K562 (cell line): ENCODE data around the gene DEGS1. TPM values are rescaled to one million over a fixed set of nuclear protein-coding genes. Genes with fewer than 3 reads are reported as not detected.

ENCODE experiments used
- ATAC-seq: fragments of 200-7000 bp; cut with Tn5 transposase; 3 replicates; pipeline ENCODE4 v1.9.1; 2020; ENCODE audit warnings: moderate library complexity
- BruUV-seq: library from RNA; stranded (reverse); fragments of 400-500 nt; replicated peaks from 2 replicates; lab custom pipeline; 2021; lab: Mats Ljungman, UMichigan
- CTCF ChIA-PET: fragments of 300-600 bp; formaldehyde crosslinking; extraction: SDS; loops from one replicate; lab custom pipeline; 2021; ENCODE audit warnings: low intra/inter-chr PET ratio; lab: Yijun Ruan, JAX
- POLR2A ChIA-PET: fragments of 300-600, 350-650 bp; sonication (Branson Sonifier 250); formaldehyde crosslinking; extraction: SDS; loops from one replicate; lab custom pipeline; 2021; ENCODE audit warnings: antibody characterized with exemption, inconsistent platforms; lab: Yijun Ruan, JAX
- DNase-seq, 4 experiments: peaks; one replicate each; pipeline versions ENCODE4 v3.0.0 to v3.0.0-alpha.2; 2011 to 2018; ENCODE audit warnings: low spot score in 3 of 4, mixed read lengths in 3 of 4; ENCODE audit errors: extremely low read depth in 1 of 4
- FAIRE-seq: peaks from 2 replicates; lab custom pipeline; 2011; peaks lifted over from hg19 to GRCh38; lab: Jason Lieb, UNC
- H2AFZ ChIP-seq: 2 replicates; pipeline ENCODE4 v1.6.0; 2011; ENCODE audit warnings: low read depth, low read length, control low read depth, inconsistent platforms
- H3K27ac ChIP-seq: fragments of 200-600 bp; 3 replicates; pipeline ENCODE4 v1.8.0; 2011; ENCODE audit warnings: low read depth, mild to moderate bottlenecking, control low read depth, inconsistent platforms, low read length, moderate library complexity, mixed read lengths; ENCODE audit errors: extremely low read depth
- H3K27me3 ChIP-seq, 2 experiments: fragments of 300-600 bp in 1 of 2; 2 replicates in 1 of 2; 3 replicates in 1 of 2; pipeline versions ENCODE4 v1.6.0 to v1.8.0; 2011; ENCODE audit warnings: inconsistent platforms in 2 of 2, low read length in 2 of 2, mild to moderate bottlenecking in 1 of 2, mixed read lengths in 1 of 2, moderate library complexity in 1 of 2; ENCODE audit not compliant: control insufficient read depth in 2 of 2, insufficient read depth in 2 of 2
- H3K36me3 ChIP-seq: fragments of 300-600 bp; 3 replicates; pipeline ENCODE4 v1.8.0; 2011; ENCODE audit warnings: mild to moderate bottlenecking, low read length, inconsistent platforms; ENCODE audit not compliant: control insufficient read depth, insufficient read depth
- H3K4me1 ChIP-seq, 2 experiments: fragments of 200-600 bp in 1 of 2; replicated peaks in 1 of 2; 2 replicates in 1 of 2; 3 replicates in 1 of 2; pipeline versions ENCODE4 v1.5.1 to v1.8.0; 2011; ENCODE audit warnings: inconsistent platforms in 2 of 2, low read length in 2 of 2, mild to moderate bottlenecking in 1 of 2, mixed read lengths in 1 of 2, moderate library complexity in 1 of 2; ENCODE audit not compliant: control insufficient read depth in 2 of 2, insufficient read depth in 2 of 2
- H3K4me2 ChIP-seq: 2 replicates; pipeline ENCODE4 v1.6.1; 2011; ENCODE audit warnings: low read length, control low read depth, inconsistent platforms, mixed read lengths; ENCODE audit not compliant: insufficient read depth
- H3K4me3 ChIP-seq: fragments of 200-600 bp; sonication (generic), shearing (Covaris generic); 2 replicates; pipeline ENCODE4 v1.5.1; 2016; ENCODE audit warnings: control low read depth, inconsistent platforms
- H3K79me2 ChIP-seq: fragments of 200-600 bp; 3 replicates; pipeline ENCODE4 v1.8.0; 2011; ENCODE audit warnings: low read length, inconsistent platforms; ENCODE audit not compliant: control insufficient read depth, insufficient read depth
- H3K9ac ChIP-seq, 2 experiments: 2 replicates each; pipeline versions ENCODE4 v1.6.0 to v1.6.1; 2011; ENCODE audit warnings: low read depth in 2 of 2, low read length in 2 of 2, control low read depth in 1 of 2, inconsistent platforms in 1 of 2, mild to moderate bottlenecking in 1 of 2, mixed read lengths in 1 of 2; ENCODE audit not compliant: insufficient read depth in 1 of 2
- H3K9me1 ChIP-seq: one replicate; pipeline ENCODE4 v1.6.0; 2011; ENCODE audit warnings: inconsistent platforms, mild to moderate bottlenecking, low read length, moderate library complexity; ENCODE audit not compliant: control insufficient read depth, insufficient read depth
- H3K9me3 ChIP-seq: replicated peaks from 2 replicates; pipeline ENCODE4 v1.5.1; 2011; ENCODE audit warnings: low read depth, low read length, inconsistent platforms; ENCODE audit not compliant: control insufficient read depth, insufficient read depth
- H4K20me1 ChIP-seq: replicated peaks from 2 replicates; pipeline ENCODE4 v1.6.1; 2011; ENCODE audit warnings: low read length, inconsistent platforms, mixed read lengths; ENCODE audit not compliant: control insufficient read depth, insufficient read depth
- ARNT ChIP-seq, 2 experiments: fragments of 450-650 bp; IDR thresholded peaks; 2 replicates each; pipeline ENCODE4 v1.6.1; 2016; ENCODE audit warnings: mild to moderate bottlenecking in 1 of 2
- BACH1 ChIP-seq: fragments of 200-800 bp; sonication (Bioruptor generic); IDR thresholded peaks from 2 replicates; pipeline ENCODE4 v1.6.1; 2016; ENCODE audit warnings: missing genetic modification characterization, missing compliant biosample characterization
- BHLHE40 ChIP-seq: IDR thresholded peaks from 2 replicates; pipeline ENCODE4 v1.6.1; 2011; ENCODE audit warnings: low read length, improper control_type of control experiment
- ERF ChIP-seq: fragments of 450-650 bp; formaldehyde crosslinking; IDR thresholded peaks from 2 replicates; pipeline ENCODE4 v1.4.0; 2020; ENCODE audit warnings: mild to moderate bottlenecking, mixed read lengths
- GTF2F1 ChIP-seq: IDR thresholded peaks from 2 replicates; pipeline ENCODE4 v1.6.1; 2011; ENCODE audit warnings: low read depth, low read length, improper control_type of control experiment
- HDAC3 ChIP-seq: fragments of 450-650 bp; IDR thresholded peaks from 2 replicates; pipeline ENCODE4 v1.6.1; 2018; ENCODE audit warnings: borderline replicate concordance, mild to moderate bottlenecking, moderate library complexity; ENCODE audit not compliant: partially characterized antibody
- L3MBTL2 ChIP-seq: fragments of 450-650 bp; IDR thresholded peaks from 2 replicates; pipeline ENCODE4 v1.6.1; 2016; ENCODE audit warnings: mild to moderate bottlenecking, moderate library complexity
- LARP7 ChIP-seq: fragments of 450-650 bp; IDR thresholded peaks from 2 replicates; pipeline ENCODE4 v1.6.1; 2016
- MEF2D ChIP-seq: conservative IDR thresholded peaks from 2 replicates; pipeline ENCODE4 v1.6.1; 2016; ENCODE audit warnings: low read depth, missing genetic modification characterization, missing compliant biosample characterization
- NR2C2 ChIP-seq, 2 experiments: fragments of 200-800 bp in 1 of 2; sonication (Bioruptor generic) in 1 of 2; sonication (generic) in 1 of 2; formaldehyde crosslinking in 1 of 2; IDR thresholded peaks; 2 replicates each; pipeline versions ENCODE4 v1.6.1 to v1.8.0; 2016 to 2022; ENCODE audit warnings: mild to moderate bottlenecking in 1 of 2, missing compliant biosample characterization in 1 of 2, missing genetic modification characterization in 1 of 2, missing genetic modification reagents in 1 of 2
- POLR3A ChIP-seq: IDR thresholded peaks from 2 replicates; pipeline ENCODE4 v1.6.1; 2011; ENCODE audit warnings: borderline replicate concordance, mild to moderate bottlenecking, moderate library complexity; ENCODE audit not compliant: insufficient read length, insufficient read depth; ENCODE audit errors: extremely low read depth
- PYGO2 ChIP-seq: fragments of 450-650 bp; IDR thresholded peaks from 2 replicates; pipeline ENCODE4 v1.6.1; 2016; ENCODE audit warnings: mild to moderate bottlenecking, missing genetic modification characterization, moderate library complexity, missing compliant biosample characterization
- RBM14 ChIP-seq: fragments of 200-400 bp; formaldehyde crosslinking; IDR thresholded peaks from 2 replicates; pipeline ENCODE4 v1.6.1; 2018; ENCODE audit warnings: low read depth, mild to moderate bottlenecking, low read length, moderate library complexity, borderline replicate concordance; ENCODE audit not compliant: insufficient read depth
- SMARCA5 ChIP-seq: fragments of 450-650 bp; IDR thresholded peaks from 2 replicates; pipeline ENCODE4 v1.6.1; 2016
- TCF15 ChIP-seq: fragments of 250-450 bp; sonication (Bioruptor Pico); IDR thresholded peaks from 2 replicates; pipeline ENCODE4 v1.8.0; 2022; ENCODE audit warnings: moderate library complexity, mild to moderate bottlenecking, inconsistent platforms
- ZBTB49 ChIP-seq: sonication (generic); formaldehyde crosslinking; IDR thresholded peaks from 2 replicates; pipeline ENCODE4 v1.8.0; 2022; ENCODE audit warnings: missing genetic modification reagents, mild to moderate bottlenecking, borderline replicate concordance
- ZFPM2 ChIP-seq: fragments of 250-450 bp; sonication (Bioruptor Pico); IDR thresholded peaks from 2 replicates; pipeline ENCODE4 v1.5.1; 2022; ENCODE audit warnings: mild to moderate bottlenecking
- ZNF354B ChIP-seq: fragments of 250-450 bp; sonication (Bioruptor Pico); IDR thresholded peaks from 2 replicates; pipeline ENCODE4 v1.4.0; 2020
- ZNF583 ChIP-seq: fragments of 250-450 bp; sonication (Bioruptor Pico); IDR thresholded peaks from 2 replicates; pipeline ENCODE4 v1.4.0; 2020
- ZNF668 ChIP-seq: fragments of 250-450 bp; sonication (Bioruptor Pico); IDR thresholded peaks from 2 replicates; pipeline ENCODE4 v1.8.0; 2022; ENCODE audit warnings: mild to moderate bottlenecking, inconsistent platforms
- ZNF780A ChIP-seq: fragments of 250-450 bp; sonication (Bioruptor Pico); IDR thresholded peaks from 2 replicates; pipeline ENCODE4 v1.5.0; 2021; ENCODE audit warnings: mild to moderate bottlenecking
- ZNF79 ChIP-seq: fragments of 250-450 bp; sonication (Bioruptor Pico); IDR thresholded peaks from 2 replicates; pipeline ENCODE4 v1.4.0; 2020; ENCODE audit warnings: low read depth, mild to moderate bottlenecking, moderate library complexity
- WGBS: fragments of 100-300 bp; shearing (Covaris generic); methylation state at CpG from one replicate; pipeline ENCODE4 v1.1.6; 2016; ENCODE audit warnings: low coverage, mixed read lengths; ENCODE audit not compliant: insufficient coverage; ENCODE audit errors: missing lambda C conversion rate; 5-methylcytosine and 5-hydroxymethylcytosine counted together
- in situ Hi-C: fragments of 300-500 bp; cut with MboI; formaldehyde crosslinking; loops from 4 replicates; pipeline ENCODE4 v1.15.0; 2018; ENCODE audit warnings: inconsistent platforms, mixed read lengths
- intact Hi-C: fragments of 100-400 bp; cut with micrococcal nuclease; formaldehyde crosslinking; loops from 2 replicates; pipeline ENCODE4 v1.14.2; 2022
- polyA plus RNA-seq, 8 experiments: library from polyadenylated mRNA; depleted of rRNA in 4 of 8; stranded (reverse) in 5 of 8; unstranded in 3 of 8; fragments of >200 nt; fragmentation: Nextera tagmentation in 2 of 8; fragmentation: Illumina TruSeq in 1 of 8; extraction: Ambion mirVana in 2 of 8; extraction: Trizol in 1 of 8; gene quantifications; 2 replicates each; pipeline versions ENCODE4 v1.2.1 to v1.2.3, GENCODE V29; 2011 to 2014; ENCODE audit warnings: inconsistent platforms in 1 of 8, missing spikeins in 1 of 8
- total RNA-seq, 7 experiments: library from RNA; depleted of rRNA in 6 of 7; stranded (reverse); fragments of >200 nt in 6 of 7; fragmentation: Illumina TruSeq in 2 of 7; extraction: Trizol in 2 of 7; gene quantifications; 2 replicates each; pipeline versions ENCODE4 v1.2.1 to v1.2.3, GENCODE V29; 2011 to 2021; ENCODE audit warnings: low replicate concordance in 1 of 7

The DEGS1 gene
- total and polyA plus RNA-seq, 9 of the 15 experiments (the other 6 are each of a cell fraction or from before 2014, with no cell fraction given): 12.3 to 95.0 (median 38.8) TPM

GRCh38 chr1:224189561-224189960 lies 6.5 kb downstream of the DEGS1 start (continued):
- no peak for TF ChIP-seq ZBTB49 (CRISPR knock-in tag)
- no peak for TF ChIP-seq POLR3A
- TF ChIP-seq ZNF79: no peak
- no peak for TF ChIP-seq ERF (CRISPR knock-in tag)
- no peak for TF ChIP-seq LARP7
- no peak for TF ChIP-seq MEF2D
- no peak for TF ChIP-seq GTF2F1

- no peaks in the 10 kb centered on the region for H3K9me1 ChIP-seq
- in situ Hi-C loops: no loop called here
- WGBS: 86% methylated on average over 5 of the region's 5 CpGs
- ChIA-PET CTCF (no interaction called here), POLR2A (interaction anchor here (0.8 to 2.2 kb wide), 4 partner anchors 9 to 142 kb away, joined by 3 to 9 read pairs (median 6); partner anchors contain the start of gene DEGS1)
- H3K4me2 ChIP-seq: no peak overlapping the region
- no peaks in the 10 kb centered on the region for H3K4me1 ChIP-seq
- intact Hi-C loops: no loop called here
- peaks cover 33% of the 10 kb centered on the region for H3K79me2 ChIP-seq
- no peak overlapping the region for H3K4me3 ChIP-seq
- TSS peak; percentile 25 for BruUV-seq
- no peak overlapping the region for H3K27ac ChIP-seq
- H4K20me1 ChIP-seq: no peaks in the 10 kb centered on the region
- H3K9ac ChIP-seq: no peak overlapping the region
- FAIRE-seq (no peak), ATAC-seq (no peak), DNase-seq (no peak)
- H3K36me3 ChIP-seq: peaks cover 48% of the 10 kb centered on the region
- no peaks in the 10 kb centered on the region for H3K27me3 ChIP-seq
- H2AFZ ChIP-seq: no peak overlapping the region
- no peaks in the 10 kb centered on the region; the same call in 1 of the 2 replicates for H3K9me3 ChIP-seq
- TF ChIP-seq ZFPM2 (CRISPR knock-in tag) (no peak), TCF15 (CRISPR knock-in tag) (no peak), ZNF354B (CRISPR knock-in tag) (no peak), ARNT (IDR thresholded peaks at IDR 0.05) (no peak), RBM14 (no peak), SMARCA5 (no peak), PYGO2 (tag) (no peak), BHLHE40 (no peak), ZNF583 (no peak), ZNF780A (CRISPR knock-in tag) (no peak), BACH1 (no peak), NR2C2 (CRISPR knock-in tag; IDR thresholded peaks at IDR 0.05) (no peak), NR2C2 (tag; IDR thresholded peaks at IDR 0.05) (no peak), ZNF668 (no peak), L3MBTL2 (no peak), ZNF79 (no peak), HDAC3 (no peak)
Observed at GRCh38 chr1:224192082-224192788, 9.2 kb downstream of the DEGS1 start.
